Measurements from ENCODE around the gene FUOM. TPM values are rescaled to one million over a fixed set of nuclear protein-coding genes. Genes with fewer than 3 reads are reported as not detected.

The FUOM gene
- total and polyA plus RNA-seq, 7 experiments from 2014 or later, result 11.2 to 24.6 (median 20.5) TPM

- no peaks in the 10 kb centered on the region for H3K4me1 ChIP-seq (ENCODE audit: control insufficient read depth in 2 of 2, insufficient read depth in 2 of 2, low read length in 2 of 2)
- POLR2A ChIA-PET, result interaction anchor here (1.1 to 1.7 kb wide), 2 partner anchors 9 to 10 kb away, joined by 3 to 10 read pairs; no protein-coding TSS in a partner anchor
- no peaks in the 10 kb centered on the region for H3K9me3 ChIP-seq (ENCODE audit: control insufficient read depth in 2 of 3, low read length in 3 of 3)
- H3K36me3 ChIP-seq (ENCODE audit: control insufficient read depth in 2 of 3, insufficient read depth in 3 of 3, low read length in 3 of 3), result peaks cover 8 to 33% (median 11%) of the 10 kb centered on the region in 3 experiments
- Mint-ChIP-seq H3K27ac (no peak overlapping the region), H3K4me3 (peak overlapping the region in 1 of 10 donors; percentile 9), H3K9me3 (peaks cover 0 to 1% (median 0%) of the 10 kb centered on the region in 11 donors), H3K4me1 (peaks cover 0 to 17% (median 11%) of the 10 kb centered on the region in 7 donors), H3K36me3 (peaks cover 0 to 12% (median 2%) of the 10 kb centered on the region in 5 donors), H3K27me3 (peaks cover 0 to 9% (median 5%) of the 10 kb centered on the region in 5 donors)
- H3K27me3 ChIP-seq (ENCODE audit: control insufficient read depth in 2 of 2, insufficient read depth in 2 of 2, low read length in 2 of 2), result no peaks in the 10 kb centered on the region
- no peak overlapping the region for H3K27ac ChIP-seq (ENCODE audit: low read depth, low read length)
- DNase-seq (no peak), ATAC-seq (no peak)
- no peak overlapping the region for H3K4me3 ChIP-seq (ENCODE audit: low read length)
- intact Hi-C loops (cut with micrococcal nuclease), result loop anchor here in 1 of 2 donors (5.0 kb wide), 1 partner anchor 373 kb away; the partner anchor contains the start of gene CFAP46
- CTCF ChIA-PET, result interaction anchor here (0.6 to 2.0 kb wide), 3 partner anchors 8 to 19 kb away, joined by 3 to 9 read pairs (median 5); no protein-coding TSS in a partner anchor
Measured at GRCh38 chr10:133314911-133315310, 42.9 kb downstream of the FUOM start.

- no peak overlapping the region for H3K4me3 ChIP-seq (ENCODE audit: low read length)
- intact Hi-C loops (cut with micrococcal nuclease), result no loop called here
- peaks cover 0 to 12% (median 7%) of the 10 kb centered on the region in 7 donors for H3K4me1 Mint-ChIP-seq
- no peak for DNase-seq
- peaks cover 0 to 14% (median 2%) of the 10 kb centered on the region in 5 donors for H3K36me3 Mint-ChIP-seq
- peaks cover 0 to 3% (median 0%) of the 10 kb centered on the region in 11 donors for H3K9me3 Mint-ChIP-seq
- POLR2A ChIA-PET, result interaction anchor here (0.5 kb wide), 1 partner anchor 46 kb away, joined by 3 read pairs; no protein-coding TSS in a partner anchor
- peaks cover 0 to 4% (median 0%) of the 10 kb centered on the region in 5 donors for H3K27me3 Mint-ChIP-seq
- H3K27me3 ChIP-seq (ENCODE audit: control insufficient read depth in 2 of 2, insufficient read depth in 2 of 2, low read length in 2 of 2), result no peaks in the 10 kb centered on the region
- H3K27ac ChIP-seq (ENCODE audit: low read depth, low read length), result no peak overlapping the region
- ATAC-seq, result no peak
- no peak overlapping the region for H3K27ac Mint-ChIP-seq
- CTCF ChIA-PET, result interaction anchor here (1.0 kb wide), 1 partner anchor 11 kb away, joined by 4 read pairs; no protein-coding TSS in a partner anchor
- H3K36me3 ChIP-seq (ENCODE audit: control insufficient read depth in 2 of 3, insufficient read depth in 3 of 3, low read length in 3 of 3), result peaks cover 8 to 42% (median 11%) of the 10 kb centered on the region in 3 experiments
- no peaks in the 10 kb centered on the region for H3K4me1 ChIP-seq (ENCODE audit: control insufficient read depth in 2 of 2, insufficient read depth in 2 of 2, low read length in 2 of 2)
- H3K4me3 Mint-ChIP-seq, result no peak overlapping the region
- H3K9me3 ChIP-seq (ENCODE audit: control insufficient read depth in 2 of 3, low read length in 3 of 3), result no peaks in the 10 kb centered on the region
Measured at GRCh38 chr10:133313192-133313591, 44.6 kb downstream of the FUOM start.

- Mint-ChIP-seq H3K27me3 (peaks cover 0 to 7% (median 0%) of the 10 kb centered on the region in 5 donors), H3K4me1 (peaks cover 0 to 16% (median 12%) of the 10 kb centered on the region in 7 donors), H3K4me3 (no peak overlapping the region), H3K27ac (no peak overlapping the region), H3K9me3 (peaks cover 0 to 7% (median 0%) of the 10 kb centered on the region in 11 donors), H3K36me3 (peaks cover 0 to 14% (median 6%) of the 10 kb centered on the region in 5 donors)
- Histone ChIP-seq H3K4me1 (ENCODE audit: control insufficient read depth in 2 of 2, insufficient read depth in 2 of 2, low read length in 2 of 2) (peaks cover 0 to under 1% of the 10 kb centered on the region in 2 donors), H3K9me3 (ENCODE audit: control insufficient read depth in 2 of 3, low read length in 3 of 3) (no peaks in the 10 kb centered on the region), H3K27me3 (ENCODE audit: control insufficient read depth in 2 of 2, insufficient read depth in 2 of 2, low read length in 2 of 2) (no peaks in the 10 kb centered on the region), H3K27ac (ENCODE audit: low read depth, low read length) (no peak overlapping the region), H3K36me3 (ENCODE audit: control insufficient read depth in 2 of 3, insufficient read depth in 3 of 3, low read length in 3 of 3) (peaks cover 8 to 43% (median 11%) of the 10 kb centered on the region in 3 experiments), H3K4me3 (ENCODE audit: low read length) (no peak overlapping the region)
- intact Hi-C loops (cut with micrococcal nuclease), result no loop called here
- no peak for DNase-seq
- ChIA-PET POLR2A (interaction anchor here (0.5 kb wide), 1 partner anchor 45 kb away, joined by 3 read pairs; no protein-coding TSS in a partner anchor), CTCF (no interaction called here)
- no peak for ATAC-seq
Measured at GRCh38 chr10:133312769-133313145, 45.1 kb downstream of the FUOM start.

GRCh38 chr10:133312016-133312768, 45.6 kb downstream of the FUOM start:
- peaks cover 0 to 8% (median 0%) of the 10 kb centered on the region in 5 donors for H3K27me3 Mint-ChIP-seq
- ATAC-seq (no peak), DNase-seq (no peak)
- ChIA-PET POLR2A (no interaction called here), CTCF (no interaction called here)
- Histone ChIP-seq H3K27me3 (ENCODE audit: control insufficient read depth in 2 of 2, insufficient read depth in 2 of 2, low read length in 2 of 2) (no peaks in the 10 kb centered on the region), H3K27ac (ENCODE audit: low read depth, low read length) (no peak overlapping the region), H3K36me3 (ENCODE audit: control insufficient read depth in 2 of 3, insufficient read depth in 3 of 3, low read length in 3 of 3) (peaks cover 8 to 43% (median 11%) of the 10 kb centered on the region in 3 experiments), H3K4me3 (ENCODE audit: low read length) (no peak overlapping the region), H3K4me1 (ENCODE audit: control insufficient read depth in 2 of 2, insufficient read depth in 2 of 2, low read length in 2 of 2) (peaks cover 4 to 6% of the 10 kb centered on the region in 2 donors), H3K9me3 (ENCODE audit: control insufficient read depth in 2 of 3, low read length in 3 of 3) (no peaks in the 10 kb centered on the region)
- peaks cover 0 to 8% (median 0%) of the 10 kb centered on the region in 11 donors for H3K9me3 Mint-ChIP-seq
- intact Hi-C loops (cut with micrococcal nuclease), result no loop called here
- H3K36me3 Mint-ChIP-seq, result peaks cover 0 to 14% (median 7%) of the 10 kb centered on the region in 5 donors
- H3K4me3 Mint-ChIP-seq, result no peak overlapping the region
- peaks cover 0 to 21% (median 17%) of the 10 kb centered on the region in 7 donors for H3K4me1 Mint-ChIP-seq
- H3K27ac Mint-ChIP-seq, result no peak overlapping the region

- Mint-ChIP-seq H3K9me3 (peaks cover 0 to 8% (median 0%) of the 10 kb centered on the region in 11 donors), H3K36me3 (peaks cover 0 to 14% (median 7%) of the 10 kb centered on the region in 5 donors), H3K4me3 (no peak overlapping the region), H3K4me1 (peaks cover 0 to 26% (median 22%) of the 10 kb centered on the region in 7 donors), H3K27me3 (peaks cover 0 to 8% (median 0%) of the 10 kb centered on the region in 5 donors), H3K27ac (peak overlapping the region in 3 of 9 donors; percentile 35 to 71 (median 56))
- H3K36me3 ChIP-seq (ENCODE audit: control insufficient read depth in 2 of 3, insufficient read depth in 3 of 3, low read length in 3 of 3), result peaks cover 8 to 43% (median 11%) of the 10 kb centered on the region in 3 experiments
- ChIA-PET CTCF (no interaction called here), POLR2A (no interaction called here)
- H3K4me3 ChIP-seq (ENCODE audit: low read length), result no peak overlapping the region
- ATAC-seq, result no peak
- H3K27ac ChIP-seq (ENCODE audit: low read depth, low read length), result no peak overlapping the region
- DNase-seq, result no peak
- intact Hi-C loops (cut with micrococcal nuclease), result no loop called here
- H3K9me3 ChIP-seq (ENCODE audit: control insufficient read depth in 2 of 3, low read length in 3 of 3), result no peaks in the 10 kb centered on the region
- H3K4me1 ChIP-seq (ENCODE audit: control insufficient read depth in 2 of 2, insufficient read depth in 2 of 2, low read length in 2 of 2), result peaks cover 8 to 10% of the 10 kb centered on the region in 2 donors
- H3K27me3 ChIP-seq (ENCODE audit: control insufficient read depth in 2 of 2, insufficient read depth in 2 of 2, low read length in 2 of 2), result no peaks in the 10 kb centered on the region
Measured at GRCh38 chr10:133311570-133311969, 46.2 kb downstream of the FUOM start.

- Mint-ChIP-seq H3K36me3 (peaks cover 0 to 14% (median 7%) of the 10 kb centered on the region in 5 donors), H3K4me3 (peak overlapping the region in 2 of 10 donors; percentile 29 to 39), H3K27ac (peak overlapping the region in 4 of 9 donors; percentile 32 to 76 (median 54)), H3K4me1 (peaks cover under 1 to 30% (median 19%) of the 10 kb centered on the region in 7 donors), H3K27me3 (peaks cover 0 to 5% (median 0%) of the 10 kb centered on the region in 5 donors), H3K9me3 (peaks cover 0 to 8% (median 0%) of the 10 kb centered on the region in 11 donors)
- Histone ChIP-seq H3K27ac (ENCODE audit: low read depth, low read length) (no peak overlapping the region), H3K4me3 (ENCODE audit: low read length) (no peak overlapping the region), H3K36me3 (ENCODE audit: control insufficient read depth in 2 of 3, insufficient read depth in 3 of 3, low read length in 3 of 3) (peaks cover 8 to 44% (median 11%) of the 10 kb centered on the region in 3 experiments), H3K9me3 (ENCODE audit: control insufficient read depth in 2 of 3, low read length in 3 of 3) (no peaks in the 10 kb centered on the region), H3K27me3 (ENCODE audit: control insufficient read depth in 2 of 2, insufficient read depth in 2 of 2, low read length in 2 of 2) (no peaks in the 10 kb centered on the region), H3K4me1 (ENCODE audit: control insufficient read depth in 2 of 2, insufficient read depth in 2 of 2, low read length in 2 of 2) (peaks cover 8 to 10% of the 10 kb centered on the region in 2 donors)
- DNase-seq (no peak), ATAC-seq (no peak)
- CTCF ChIA-PET, result no interaction called here
- POLR2A ChIA-PET, result interaction anchor here (0.9 kb wide), 1 partner anchor 79 kb away, joined by 4 read pairs; no protein-coding TSS in a partner anchor
- intact Hi-C loops (cut with micrococcal nuclease), result no loop called here
Measured at GRCh38 chr10:133310789-133311188, 47.0 kb downstream of the FUOM start.

All from naive thymus-derived CD4-positive, alpha-beta T cell (primary cell).